WTC11 (cell line): ENCODE results near the gene FAM227B. TPM values are rescaled to one million over a fixed set of nuclear protein-coding genes. Genes with fewer than 3 reads are reported as not detected.
"Not testable (repeated sequence)": the region's sequence is repeated elsewhere in the genome, so short reads cannot be mapped to it uniquely, and the experiment has no call there.

Source experiments
- ATAC-seq: fragments of 200-7000 bp; cut with Tn5 transposase; 2 replicates; pipeline ENCODE4 v1.10.0; 2021; ENCODE audit warnings: mild to moderate bottlenecking, moderate library complexity
- CTCF ChIA-PET: fragments of 300-600 bp; sonication (Branson Sonifier 250); formaldehyde crosslinking; loops from one replicate; lab custom pipeline; 2021; ENCODE audit warnings: antibody characterized with exemption; lab: Charles Lee
- POLR2A ChIA-PET: fragments of 350-600 bp; sonication (Branson Sonifier 250); formaldehyde crosslinking; loops from one replicate; lab custom pipeline; 2021; ENCODE audit warnings: antibody characterized with exemption; lab: Charles Lee
- DNase-seq: peaks from one replicate; pipeline ENCODE4 v3.0.0; 2021; ENCODE audit warnings: low spot score
- H3K27ac Mint-ChIP-seq: 2 replicates; pipeline ENCODE4 v1.8.0; 2021; ENCODE audit warnings: mixed read lengths
- H3K27me3 Mint-ChIP-seq: 2 replicates; pipeline ENCODE4 v1.8.0; 2021; ENCODE audit warnings: low read depth, mild to moderate bottlenecking, moderate library complexity, mixed read lengths
- H3K36me3 Mint-ChIP-seq: 2 replicates; pipeline ENCODE4 v1.8.0; 2021; ENCODE audit warnings: mixed read lengths
- H3K4me1 Mint-ChIP-seq: 2 replicates; pipeline ENCODE4 v1.8.0; 2022; ENCODE audit warnings: mixed read lengths
- H3K4me3 Mint-ChIP-seq: 2 replicates; pipeline ENCODE4 v1.8.0; 2021; ENCODE audit warnings: mild to moderate bottlenecking, moderate library complexity, mixed read lengths
- H3K9me3 Mint-ChIP-seq: 2 replicates; pipeline ENCODE4 v1.8.0; 2021; ENCODE audit warnings: mixed read lengths
- ATF1 ChIP-seq: sonication (generic); formaldehyde crosslinking; IDR thresholded peaks from 2 replicates; pipeline ENCODE4 v1.8.1; 2023; ENCODE audit warnings: mild to moderate bottlenecking, moderate library complexity, missing genetic modification reagents
- CBFB ChIP-seq: sonication (generic); formaldehyde crosslinking; IDR thresholded peaks from 2 replicates; pipeline ENCODE4 v1.8.1; 2022; ENCODE audit warnings: mild to moderate bottlenecking, low read depth, missing genetic modification reagents
- CREM ChIP-seq: sonication (generic); formaldehyde crosslinking; IDR thresholded peaks from 2 replicates; pipeline ENCODE4 v1.8.1; 2022; ENCODE audit warnings: mild to moderate bottlenecking, missing genetic modification reagents, moderate library complexity
- ETV6 ChIP-seq: sonication (generic); formaldehyde crosslinking; IDR thresholded peaks from 2 replicates; pipeline ENCODE4 v1.8.1; 2022; ENCODE audit warnings: mild to moderate bottlenecking, missing genetic modification reagents
- FOXK1 ChIP-seq: sonication (generic); formaldehyde crosslinking; IDR thresholded peaks from 2 replicates; pipeline ENCODE4 v1.8.0; 2022; ENCODE audit warnings: mild to moderate bottlenecking, moderate library complexity, missing genetic modification reagents
- GRHL2 ChIP-seq: fragments of 250-450 bp; sonication (Bioruptor Pico); IDR thresholded peaks from 2 replicates; pipeline ENCODE4 v1.8.0; 2022; ENCODE audit warnings: mild to moderate bottlenecking, moderate library complexity; ENCODE audit not compliant: insufficient replicate concordance, severe bottlenecking
- HMGA2 ChIP-seq: fragments of 250-450 bp; sonication (Bioruptor Pico); IDR thresholded peaks from 2 replicates; pipeline ENCODE4 v1.4.0; 2021; ENCODE audit warnings: mild to moderate bottlenecking, moderate library complexity
- HMGXB4 ChIP-seq: sonication (generic); formaldehyde crosslinking; IDR thresholded peaks from 2 replicates; pipeline ENCODE4 v1.8.1; 2023; ENCODE audit warnings: mild to moderate bottlenecking, moderate library complexity, missing genetic modification reagents
- JUN ChIP-seq: sonication (generic); formaldehyde crosslinking; IDR thresholded peaks from 2 replicates; pipeline ENCODE4 v1.8.0; 2023; ENCODE audit warnings: mild to moderate bottlenecking, missing genetic modification reagents
- PREB ChIP-seq: sonication (generic); formaldehyde crosslinking; IDR thresholded peaks from 2 replicates; pipeline ENCODE4 v1.8.1; 2022; ENCODE audit warnings: mild to moderate bottlenecking, missing genetic modification reagents, moderate library complexity, borderline replicate concordance
- SMAD3 ChIP-seq: sonication (generic); formaldehyde crosslinking; IDR thresholded peaks from 2 replicates; pipeline ENCODE4 v1.8.0; 2022; ENCODE audit warnings: missing genetic modification reagents, mild to moderate bottlenecking, borderline replicate concordance
- SOX15 ChIP-seq: fragments of 250-450 bp; sonication (Bioruptor Pico); IDR thresholded peaks from 2 replicates; pipeline ENCODE4 v1.9.0; 2021; ENCODE audit warnings: mild to moderate bottlenecking
- ZBTB21 ChIP-seq: sonication (generic); formaldehyde crosslinking; IDR thresholded peaks from 2 replicates; pipeline ENCODE4 v1.8.1; 2023; ENCODE audit warnings: mild to moderate bottlenecking, missing genetic modification reagents, borderline replicate concordance
- ZNF121 ChIP-seq: sonication (generic); formaldehyde crosslinking; IDR thresholded peaks from 2 replicates; pipeline ENCODE4 v1.8.0; 2023; ENCODE audit warnings: missing genetic modification reagents
- ZNF138 ChIP-seq: sonication (generic); formaldehyde crosslinking; conservative IDR thresholded peaks from 2 replicates; pipeline ENCODE4 v1.8.1; 2022; ENCODE audit warnings: mild to moderate bottlenecking, moderate library complexity, missing genetic modification reagents
- ZNF263 ChIP-seq: sonication (generic); formaldehyde crosslinking; IDR thresholded peaks from 2 replicates; pipeline ENCODE4 v1.8.1; 2022; ENCODE audit warnings: low read depth, mild to moderate bottlenecking, moderate library complexity, missing genetic modification reagents
- ZNF281 ChIP-seq: sonication (generic); formaldehyde crosslinking; IDR thresholded peaks from 2 replicates; pipeline ENCODE4 v1.8.0; 2023; ENCODE audit warnings: mild to moderate bottlenecking, missing genetic modification reagents
- total RNA-seq: library from RNA; stranded (reverse); gene quantifications from 3 replicates; pipeline ENCODE4 v1.2.3, GENCODE V29; 2021
- TF ChIP-seq, protein P1 (sequence below): fragments of 200-600 bp; IDR thresholded peaks from 2 replicates; pipeline ENCODE4 v1.8.0; 2022; ENCODE audit warnings: antibody characterized with exemption
- TF ChIP-seq, protein P2 (sequence below): fragments of 250-450 bp; sonication (Bioruptor Pico); IDR thresholded peaks from 2 replicates; pipeline ENCODE4 v1.9.0; 2021; ENCODE audit warnings: moderate library complexity, mild to moderate bottlenecking, inconsistent platforms, borderline replicate concordance
- TF ChIP-seq, protein P3 (sequence below): fragments of 250-450 bp; sonication (Bioruptor Pico); IDR thresholded peaks from 2 replicates; pipeline ENCODE4 v1.8.0; 2021; ENCODE audit warnings: mild to moderate bottlenecking
- TF ChIP-seq, protein P4 (sequence below): sonication (generic); formaldehyde crosslinking; IDR thresholded peaks from 2 replicates; pipeline ENCODE4 v1.8.1; 2023; ENCODE audit warnings: mild to moderate bottlenecking, missing genetic modification reagents

The FAM227B gene
- total RNA-seq, 1 experiment from 2014 or later = 6.8 TPM

DNA sequence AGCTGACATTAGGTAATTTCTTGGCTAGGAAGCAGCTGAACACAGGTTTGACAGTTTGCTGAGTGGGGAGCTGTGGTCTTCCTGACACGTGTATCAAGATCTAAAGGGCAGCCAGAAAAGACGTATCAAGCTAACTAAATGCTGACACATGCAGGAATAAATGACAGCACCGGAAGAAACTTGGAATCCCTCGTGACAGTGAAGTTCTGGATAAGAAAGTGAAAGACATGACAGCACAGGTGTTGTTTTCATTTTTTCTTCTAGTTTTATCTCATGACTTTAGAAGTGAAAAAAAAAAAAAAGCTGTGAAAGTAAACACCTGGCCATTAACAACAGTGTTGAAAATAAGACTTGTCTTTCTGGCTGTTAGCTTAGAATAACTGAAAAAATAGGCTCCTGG, 148.9 kb downstream of the FAM227B start (continued):
- TF ChIP-seq, protein P1, sequence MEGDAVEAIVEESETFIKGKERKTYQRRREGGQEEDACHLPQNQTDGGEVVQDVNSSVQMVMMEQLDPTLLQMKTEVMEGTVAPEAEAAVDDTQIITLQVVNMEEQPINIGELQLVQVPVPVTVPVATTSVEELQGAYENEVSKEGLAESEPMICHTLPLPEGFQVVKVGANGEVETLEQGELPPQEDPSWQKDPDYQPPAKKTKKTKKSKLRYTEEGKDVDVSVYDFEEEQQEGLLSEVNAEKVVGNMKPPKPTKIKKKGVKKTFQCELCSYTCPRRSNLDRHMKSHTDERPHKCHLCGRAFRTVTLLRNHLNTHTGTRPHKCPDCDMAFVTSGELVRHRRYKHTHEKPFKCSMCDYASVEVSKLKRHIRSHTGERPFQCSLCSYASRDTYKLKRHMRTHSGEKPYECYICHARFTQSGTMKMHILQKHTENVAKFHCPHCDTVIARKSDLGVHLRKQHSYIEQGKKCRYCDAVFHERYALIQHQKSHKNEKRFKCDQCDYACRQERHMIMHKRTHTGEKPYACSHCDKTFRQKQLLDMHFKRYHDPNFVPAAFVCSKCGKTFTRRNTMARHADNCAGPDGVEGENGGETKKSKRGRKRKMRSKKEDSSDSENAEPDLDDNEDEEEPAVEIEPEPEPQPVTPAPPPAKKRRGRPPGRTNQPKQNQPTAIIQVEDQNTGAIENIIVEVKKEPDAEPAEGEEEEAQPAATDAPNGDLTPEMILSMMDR = no peak
- no peak for TF ChIP-seq JUN
- no peak for TF ChIP-seq CREM (CRISPR knock-in tag)
- TF ChIP-seq ZNF281 (CRISPR knock-in tag) = no peak
- no peak for TF ChIP-seq ZNF121
- TF ChIP-seq HMGXB4 (CRISPR knock-in tag) = no peak
- TF ChIP-seq ZNF263 = no peak
- TF ChIP-seq, protein P2, sequence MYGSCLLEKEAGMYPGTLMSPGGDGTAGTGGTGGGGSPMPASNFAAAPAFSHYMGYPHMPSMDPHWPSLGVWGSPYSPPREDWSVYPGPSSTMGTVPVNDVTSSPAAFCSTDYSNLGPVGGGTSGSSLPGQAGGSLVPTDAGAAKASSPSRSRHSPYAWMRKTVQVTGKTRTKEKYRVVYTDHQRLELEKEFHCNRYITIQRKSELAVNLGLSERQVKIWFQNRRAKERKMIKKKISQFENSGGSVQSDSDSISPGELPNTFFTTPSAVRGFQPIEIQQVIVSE (CRISPR knock-in tag) = no peak
- TF ChIP-seq ZBTB21 (CRISPR knock-in tag) = no peak
- TF ChIP-seq GRHL2 (CRISPR knock-in tag) = no peak
- no peak for TF ChIP-seq ATF1 (CRISPR knock-in tag)

DNA sequence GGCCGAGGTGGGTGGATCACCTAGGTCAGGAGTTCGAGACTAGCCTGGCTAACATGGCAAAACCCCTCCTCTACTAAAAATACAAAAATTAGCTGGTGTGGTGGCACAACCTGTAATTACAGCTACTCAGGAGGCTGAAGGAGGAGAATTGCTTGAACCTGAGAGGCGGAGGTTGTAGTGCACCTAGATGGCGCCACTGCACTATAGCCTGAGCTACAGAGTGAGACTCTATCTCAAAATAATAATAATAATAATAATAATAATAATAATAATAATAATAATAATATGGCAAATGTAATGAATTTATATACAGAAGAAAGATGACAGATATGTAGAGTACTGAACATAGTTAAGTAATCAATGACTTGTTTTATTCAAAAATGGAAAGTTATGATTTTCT, 149.4 kb downstream of the FAM227B start:
- POLR2A ChIA-PET, H3K4me1 Mint-ChIP-seq, H3K4me3 Mint-ChIP-seq, H3K36me3 Mint-ChIP-seq, H3K9me3 Mint-ChIP-seq, H3K27ac Mint-ChIP-seq, H3K27me3 Mint-ChIP-seq: not testable (repeated sequence)
- TF ChIP-seq HMGA2 (CRISPR knock-in tag) = peak; percentile 79
- TF ChIP-seq, protein P1 = 0 out of 2 replicates have a peak, but pooled peaks have one; percentile 22
- DNase-seq = peak; percentile 63
- peak; percentile 80 for ATAC-seq
- CTCF ChIA-PET = interaction anchor here (0.7 to 2.1 kb wide), 30 partner anchors 9 to 674 kb away, joined by 3 to 11 read pairs (median 4); partner anchors contain the start of gene FGF7

DNA sequence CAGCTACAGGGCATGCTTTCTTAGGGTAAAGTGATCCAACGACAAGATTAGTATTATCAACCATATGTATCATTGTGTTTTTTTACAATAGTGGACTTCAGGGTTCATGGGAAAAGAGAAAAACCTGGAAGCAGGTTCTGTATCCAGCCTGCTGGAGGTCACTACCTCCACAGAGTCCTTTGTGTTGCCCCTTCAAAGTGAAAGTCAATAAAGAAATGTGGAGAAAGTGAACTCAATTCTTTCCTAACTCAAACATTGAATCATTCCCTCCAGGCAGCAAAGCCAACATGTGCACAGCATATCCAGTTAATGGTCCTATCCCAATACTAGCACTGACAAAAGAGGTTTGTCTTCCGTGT, 152.2 kb downstream of the FAM227B start:
- Mint-ChIP-seq H3K27ac (no peak overlapping the region), H3K4me3 (no peak overlapping the region), H3K9me3 (no peaks in the 10 kb centered on the region), H3K4me1 (no peaks in the 10 kb centered on the region), H3K36me3 (no peaks in the 10 kb centered on the region), H3K27me3 (no peaks in the 10 kb centered on the region)
- DNase-seq = no peak
- ChIA-PET POLR2A (no interaction called here), CTCF (no interaction called here)
- no peak for ATAC-seq
- TF ChIP-seq CBFB (CRISPR knock-in tag) = no peak
- TF ChIP-seq ZNF138 (CRISPR knock-in tag) = no peak
- TF ChIP-seq, protein P3, sequence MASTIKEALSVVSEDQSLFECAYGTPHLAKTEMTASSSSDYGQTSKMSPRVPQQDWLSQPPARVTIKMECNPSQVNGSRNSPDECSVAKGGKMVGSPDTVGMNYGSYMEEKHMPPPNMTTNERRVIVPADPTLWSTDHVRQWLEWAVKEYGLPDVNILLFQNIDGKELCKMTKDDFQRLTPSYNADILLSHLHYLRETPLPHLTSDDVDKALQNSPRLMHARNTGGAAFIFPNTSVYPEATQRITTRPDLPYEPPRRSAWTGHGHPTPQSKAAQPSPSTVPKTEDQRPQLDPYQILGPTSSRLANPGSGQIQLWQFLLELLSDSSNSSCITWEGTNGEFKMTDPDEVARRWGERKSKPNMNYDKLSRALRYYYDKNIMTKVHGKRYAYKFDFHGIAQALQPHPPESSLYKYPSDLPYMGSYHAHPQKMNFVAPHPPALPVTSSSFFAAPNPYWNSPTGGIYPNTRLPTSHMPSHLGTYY = no peak
- TF ChIP-seq PREB = no peak
- no peak for TF ChIP-seq SOX15 (CRISPR knock-in tag)
- no peak for TF ChIP-seq SMAD3
- TF ChIP-seq, protein P4, sequence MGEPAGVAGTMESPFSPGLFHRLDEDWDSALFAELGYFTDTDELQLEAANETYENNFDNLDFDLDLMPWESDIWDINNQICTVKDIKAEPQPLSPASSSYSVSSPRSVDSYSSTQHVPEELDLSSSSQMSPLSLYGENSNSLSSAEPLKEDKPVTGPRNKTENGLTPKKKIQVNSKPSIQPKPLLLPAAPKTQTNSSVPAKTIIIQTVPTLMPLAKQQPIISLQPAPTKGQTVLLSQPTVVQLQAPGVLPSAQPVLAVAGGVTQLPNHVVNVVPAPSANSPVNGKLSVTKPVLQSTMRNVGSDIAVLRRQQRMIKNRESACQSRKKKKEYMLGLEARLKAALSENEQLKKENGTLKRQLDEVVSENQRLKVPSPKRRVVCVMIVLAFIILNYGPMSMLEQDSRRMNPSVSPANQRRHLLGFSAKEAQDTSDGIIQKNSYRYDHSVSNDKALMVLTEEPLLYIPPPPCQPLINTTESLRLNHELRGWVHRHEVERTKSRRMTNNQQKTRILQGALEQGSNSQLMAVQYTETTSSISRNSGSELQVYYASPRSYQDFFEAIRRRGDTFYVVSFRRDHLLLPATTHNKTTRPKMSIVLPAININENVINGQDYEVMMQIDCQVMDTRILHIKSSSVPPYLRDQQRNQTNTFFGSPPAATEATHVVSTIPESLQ (CRISPR knock-in tag) = no peak
- no peak for TF ChIP-seq ETV6 (CRISPR knock-in tag)
- no peak for TF ChIP-seq FOXK1 (CRISPR knock-in tag)
